ENCODE measurements around the gene CSRNP3.

CSRNP3 gene

DNA sequence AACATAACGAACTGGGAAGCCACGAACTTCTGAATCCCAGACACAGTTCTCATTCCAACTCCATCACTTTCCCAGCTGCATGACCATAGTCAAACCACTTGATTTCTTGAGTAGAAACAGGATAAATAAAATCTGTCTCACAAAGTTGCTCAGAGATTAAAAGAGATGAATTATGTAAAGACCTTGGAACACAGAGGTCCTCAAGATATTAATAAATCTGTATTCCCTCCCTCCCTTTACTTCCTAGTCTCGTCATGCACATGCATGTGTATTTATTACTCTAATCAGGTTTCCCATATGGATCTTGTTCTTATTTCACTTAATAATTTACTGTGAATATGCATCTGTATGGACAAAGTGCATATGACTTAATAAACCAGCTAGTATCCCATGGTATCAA lies 21.1 kb upstream of the CSRNP3 start:
- in situ Hi-C loops (cut with MboI; ENCODE audit: low pct_unique_long_range_greater_than_20kb, low sequenced_read_pairs, unreplicated experiment): no loop called here
- no peak for DNase-seq (ENCODE audit: low spot score)
- TF ChIP-seq, protein P1, sequence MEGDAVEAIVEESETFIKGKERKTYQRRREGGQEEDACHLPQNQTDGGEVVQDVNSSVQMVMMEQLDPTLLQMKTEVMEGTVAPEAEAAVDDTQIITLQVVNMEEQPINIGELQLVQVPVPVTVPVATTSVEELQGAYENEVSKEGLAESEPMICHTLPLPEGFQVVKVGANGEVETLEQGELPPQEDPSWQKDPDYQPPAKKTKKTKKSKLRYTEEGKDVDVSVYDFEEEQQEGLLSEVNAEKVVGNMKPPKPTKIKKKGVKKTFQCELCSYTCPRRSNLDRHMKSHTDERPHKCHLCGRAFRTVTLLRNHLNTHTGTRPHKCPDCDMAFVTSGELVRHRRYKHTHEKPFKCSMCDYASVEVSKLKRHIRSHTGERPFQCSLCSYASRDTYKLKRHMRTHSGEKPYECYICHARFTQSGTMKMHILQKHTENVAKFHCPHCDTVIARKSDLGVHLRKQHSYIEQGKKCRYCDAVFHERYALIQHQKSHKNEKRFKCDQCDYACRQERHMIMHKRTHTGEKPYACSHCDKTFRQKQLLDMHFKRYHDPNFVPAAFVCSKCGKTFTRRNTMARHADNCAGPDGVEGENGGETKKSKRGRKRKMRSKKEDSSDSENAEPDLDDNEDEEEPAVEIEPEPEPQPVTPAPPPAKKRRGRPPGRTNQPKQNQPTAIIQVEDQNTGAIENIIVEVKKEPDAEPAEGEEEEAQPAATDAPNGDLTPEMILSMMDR (IDR thresholded peaks at IDR 0.05; ENCODE audit: extremely low read depth, insufficient read depth, missing control alignments): no peak

DNA sequence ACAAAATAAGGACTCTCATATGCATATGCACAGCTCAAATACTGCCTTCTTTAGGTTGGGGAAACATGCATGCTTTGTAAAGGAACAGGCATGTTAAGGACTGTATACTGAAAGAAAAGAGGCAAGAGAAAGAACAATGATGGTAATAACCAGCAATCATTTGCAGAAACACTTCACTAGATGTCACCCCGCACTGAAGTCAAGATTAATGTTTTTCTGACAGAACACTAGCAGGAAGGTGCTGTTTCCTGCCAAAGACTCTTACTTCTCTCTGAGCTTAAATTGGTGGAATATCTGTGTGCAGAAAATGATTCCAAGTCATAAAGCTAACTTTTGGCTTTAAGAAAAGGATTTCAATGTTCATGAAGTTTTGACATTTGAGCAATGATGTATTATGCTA lies 19.3 kb upstream of the CSRNP3 start:
- in situ Hi-C loops (cut with MboI; ENCODE audit: low pct_unique_long_range_greater_than_20kb, low sequenced_read_pairs, unreplicated experiment): no loop called here

DNA sequence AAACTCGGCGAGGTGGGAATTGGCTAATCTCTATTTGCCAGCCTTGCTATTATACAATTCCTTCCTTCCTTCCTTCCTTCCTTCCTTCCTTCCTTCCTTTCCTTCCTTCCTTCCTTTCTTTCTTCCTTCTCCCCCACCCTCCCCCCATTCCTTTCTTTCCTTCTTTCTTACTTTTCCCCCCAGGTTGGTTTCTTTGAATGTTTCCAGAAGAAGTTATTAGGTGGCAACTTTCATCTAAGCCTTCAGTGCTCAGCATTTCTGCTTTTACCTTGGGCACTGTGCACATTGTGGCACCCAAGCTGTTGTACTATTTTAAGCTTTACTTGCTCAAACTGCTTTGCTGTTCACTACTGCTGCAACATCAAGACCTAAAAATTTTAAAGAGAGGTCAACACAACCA lies 17.2 kb upstream of the CSRNP3 start:
- in situ Hi-C loops (cut with MboI; ENCODE audit: low pct_unique_long_range_greater_than_20kb, low sequenced_read_pairs, unreplicated experiment): no loop called here
- DNase-seq (ENCODE audit: low spot score): no peak
- TF ChIP-seq, protein P1 (IDR thresholded peaks at IDR 0.05; ENCODE audit: extremely low read depth, insufficient read depth, missing control alignments): no peak

More for the DNA sequence above, 19.3 kb upstream of the CSRNP3 start:
- DNase-seq (ENCODE audit: low spot score): no peak
- TF ChIP-seq, protein P1 (IDR thresholded peaks at IDR 0.05; ENCODE audit: extremely low read depth, insufficient read depth, missing control alignments): no peak

DNA sequence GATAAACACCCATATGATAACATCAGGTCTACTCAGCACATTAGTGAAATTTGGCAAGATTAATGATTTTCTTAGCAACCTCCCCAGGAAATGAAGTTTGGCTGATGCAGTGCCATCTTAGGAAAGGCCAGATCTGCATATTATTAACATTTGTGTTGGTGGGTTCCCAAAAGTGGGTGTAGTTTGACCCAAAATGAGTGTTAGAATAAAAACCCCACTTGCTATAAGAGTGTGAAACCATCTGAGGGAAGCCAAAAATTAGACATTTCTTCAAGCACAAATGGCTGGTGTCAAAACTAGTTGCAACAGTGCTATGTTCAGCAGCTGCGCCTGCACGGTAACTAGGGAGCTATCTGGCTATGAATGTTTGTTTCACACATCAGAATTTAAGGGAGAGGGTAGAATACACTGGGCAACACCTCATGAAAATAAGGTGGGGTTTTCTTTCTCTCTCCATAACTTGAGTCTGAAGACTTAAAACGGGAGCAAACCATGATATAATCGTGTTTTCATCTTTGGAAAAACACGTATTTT lies 15.9 kb upstream of the CSRNP3 start:
- no peak for DNase-seq (ENCODE audit: low spot score)
- TF ChIP-seq, protein P1 (IDR thresholded peaks at IDR 0.05; ENCODE audit: extremely low read depth, insufficient read depth, missing control alignments): no peak
- in situ Hi-C loops (cut with MboI; ENCODE audit: low pct_unique_long_range_greater_than_20kb, low sequenced_read_pairs, unreplicated experiment): no loop called here

DNA sequence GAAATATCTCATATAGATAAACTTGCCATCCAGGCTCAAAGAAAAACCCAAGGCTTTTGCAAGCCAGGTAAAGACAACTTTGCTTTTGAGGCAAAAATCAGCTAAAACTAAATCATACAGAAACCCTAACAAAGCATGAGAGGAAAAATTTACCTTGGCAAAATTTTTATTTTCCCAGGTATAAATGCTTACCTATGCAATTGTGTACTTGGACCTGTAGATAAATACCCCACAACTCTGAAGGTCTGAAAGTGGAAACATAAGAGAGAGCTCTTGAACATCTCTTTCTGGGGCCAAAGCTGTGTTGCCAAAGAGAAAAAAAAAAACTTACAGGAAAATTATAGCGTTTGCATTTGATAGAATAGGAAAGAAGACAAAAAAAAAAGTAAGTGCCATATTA lies 14.6 kb upstream of the CSRNP3 start:
- TF ChIP-seq, protein P1 (IDR thresholded peaks at IDR 0.05; ENCODE audit: extremely low read depth, insufficient read depth, missing control alignments): no peak

DNA sequence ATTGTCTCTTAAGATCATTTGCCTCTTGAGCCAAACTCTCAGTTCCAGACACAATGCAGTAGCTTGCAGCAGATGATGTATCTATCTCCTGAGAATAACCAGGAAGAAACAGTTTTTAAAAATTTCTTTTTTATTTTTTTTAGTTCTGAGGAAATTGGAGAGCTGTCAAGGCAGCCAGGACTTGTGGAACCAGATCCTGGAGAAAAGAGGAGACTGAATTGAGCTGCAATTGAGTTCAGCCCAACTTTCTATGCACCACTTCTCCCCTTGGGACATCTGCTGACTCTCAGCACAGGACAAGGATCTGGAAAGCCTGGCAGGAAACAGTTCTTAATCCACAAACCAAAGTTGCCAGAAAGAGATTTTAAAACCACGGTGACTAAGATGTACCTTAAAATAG lies 13.5 kb upstream of the CSRNP3 start:
- in situ Hi-C loops (cut with MboI; ENCODE audit: low pct_unique_long_range_greater_than_20kb, low sequenced_read_pairs, unreplicated experiment): no loop called here
- TF ChIP-seq, protein P1 (IDR thresholded peaks at IDR 0.05; ENCODE audit: extremely low read depth, insufficient read depth, missing control alignments): no peak
- no peak for DNase-seq (ENCODE audit: low spot score)

More for the DNA sequence above, 14.6 kb upstream of the CSRNP3 start:
- no peak for DNase-seq (ENCODE audit: low spot score)
- in situ Hi-C loops (cut with MboI; ENCODE audit: low pct_unique_long_range_greater_than_20kb, low sequenced_read_pairs, unreplicated experiment): no loop called here

DNA sequence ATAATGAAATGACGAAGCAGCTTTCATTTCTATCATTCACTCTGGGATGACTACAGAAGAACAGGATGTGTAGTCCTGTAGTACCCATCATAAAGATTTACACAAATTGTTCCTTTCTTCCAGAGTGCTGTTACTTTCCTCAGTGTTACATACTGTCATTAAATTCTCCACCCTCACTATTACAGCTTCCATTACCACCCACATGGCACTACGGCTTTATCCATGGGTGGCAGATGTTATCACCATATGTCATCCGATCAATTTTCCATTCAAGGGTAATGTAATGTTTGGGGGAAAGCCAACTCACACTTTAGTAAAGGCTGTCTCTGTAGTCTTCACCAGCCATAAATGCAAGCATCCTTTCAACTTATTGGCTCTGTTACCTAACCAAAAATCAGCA lies 7.1 kb upstream of the CSRNP3 start:
- no peak for DNase-seq (ENCODE audit: low spot score)
- in situ Hi-C loops (cut with MboI; ENCODE audit: low pct_unique_long_range_greater_than_20kb, low sequenced_read_pairs, unreplicated experiment): no loop called here
- TF ChIP-seq, protein P1 (IDR thresholded peaks at IDR 0.05; ENCODE audit: extremely low read depth, insufficient read depth, missing control alignments): no peak
